B cell (primary cell): ENCODE measurements around the gene XYLB.

Experiments
- EZH2 ChIP-seq: IDR thresholded peaks from 2 replicates; pipeline ENCODE4 v1.6.1; 2012; ENCODE audit warnings: borderline replicate concordance, low read depth, mild to moderate bottlenecking, moderate library complexity, low read length; ENCODE audit not compliant: insufficient read depth, poor library complexity, severe bottlenecking
- TF ChIP-seq, protein P1 (sequence below): fragments of 200-600 bp; IDR thresholded peaks from one replicate; pipeline ENCODE4 v1.8.0; 2022; ENCODE audit warnings: antibody characterized with exemption, mild to moderate bottlenecking

GRCh38 chr3:38369186-38369585 lies 22.6 kb downstream of the XYLB start:
- no peak for TF ChIP-seq EZH2
- TF ChIP-seq, protein P1, sequence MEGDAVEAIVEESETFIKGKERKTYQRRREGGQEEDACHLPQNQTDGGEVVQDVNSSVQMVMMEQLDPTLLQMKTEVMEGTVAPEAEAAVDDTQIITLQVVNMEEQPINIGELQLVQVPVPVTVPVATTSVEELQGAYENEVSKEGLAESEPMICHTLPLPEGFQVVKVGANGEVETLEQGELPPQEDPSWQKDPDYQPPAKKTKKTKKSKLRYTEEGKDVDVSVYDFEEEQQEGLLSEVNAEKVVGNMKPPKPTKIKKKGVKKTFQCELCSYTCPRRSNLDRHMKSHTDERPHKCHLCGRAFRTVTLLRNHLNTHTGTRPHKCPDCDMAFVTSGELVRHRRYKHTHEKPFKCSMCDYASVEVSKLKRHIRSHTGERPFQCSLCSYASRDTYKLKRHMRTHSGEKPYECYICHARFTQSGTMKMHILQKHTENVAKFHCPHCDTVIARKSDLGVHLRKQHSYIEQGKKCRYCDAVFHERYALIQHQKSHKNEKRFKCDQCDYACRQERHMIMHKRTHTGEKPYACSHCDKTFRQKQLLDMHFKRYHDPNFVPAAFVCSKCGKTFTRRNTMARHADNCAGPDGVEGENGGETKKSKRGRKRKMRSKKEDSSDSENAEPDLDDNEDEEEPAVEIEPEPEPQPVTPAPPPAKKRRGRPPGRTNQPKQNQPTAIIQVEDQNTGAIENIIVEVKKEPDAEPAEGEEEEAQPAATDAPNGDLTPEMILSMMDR, result no peak
